ENCODE results near the gene DUSP22.

DUSP22 gene

DNA sequence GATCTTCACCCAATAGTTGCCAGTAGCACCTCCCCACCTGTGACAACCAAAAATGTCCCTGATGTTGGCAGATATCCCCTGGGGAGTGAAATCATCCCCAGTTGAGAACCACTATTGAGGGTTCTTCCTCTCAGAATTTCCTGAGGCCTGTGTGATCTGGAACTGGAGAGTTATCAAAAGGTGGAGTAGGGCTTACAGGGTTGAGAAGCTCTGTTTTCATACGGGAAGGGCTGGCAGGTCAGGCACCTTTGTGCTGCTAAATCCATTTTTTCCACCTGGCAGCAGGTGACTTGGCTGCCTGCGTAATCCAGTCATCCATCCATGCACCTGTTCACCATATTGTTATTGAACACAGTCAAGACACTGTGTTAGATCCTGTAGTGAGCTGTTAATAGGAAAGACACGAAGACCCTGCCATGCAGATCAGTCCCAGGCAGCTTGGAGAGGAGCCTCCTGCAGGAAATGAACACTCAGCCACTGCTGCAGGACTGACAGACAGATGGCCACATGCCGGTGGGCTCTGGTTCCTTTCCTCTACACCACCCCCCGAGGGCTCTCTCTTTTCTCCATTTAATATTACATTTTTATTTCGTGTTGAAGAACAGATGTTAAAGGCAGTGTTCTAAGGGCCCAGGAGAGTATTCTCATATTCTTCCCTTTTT, 5.4 kb downstream of the DUSP22 start:
- ATAC-seq, result no peak

GRCh38 chr6:298233-299103, 6.2 kb downstream of the DUSP22 start:
- no peak for ATAC-seq

GRCh38 chr6:299104-299980, 7.1 kb downstream of the DUSP22 start:
- ATAC-seq, result no peak

DNA sequence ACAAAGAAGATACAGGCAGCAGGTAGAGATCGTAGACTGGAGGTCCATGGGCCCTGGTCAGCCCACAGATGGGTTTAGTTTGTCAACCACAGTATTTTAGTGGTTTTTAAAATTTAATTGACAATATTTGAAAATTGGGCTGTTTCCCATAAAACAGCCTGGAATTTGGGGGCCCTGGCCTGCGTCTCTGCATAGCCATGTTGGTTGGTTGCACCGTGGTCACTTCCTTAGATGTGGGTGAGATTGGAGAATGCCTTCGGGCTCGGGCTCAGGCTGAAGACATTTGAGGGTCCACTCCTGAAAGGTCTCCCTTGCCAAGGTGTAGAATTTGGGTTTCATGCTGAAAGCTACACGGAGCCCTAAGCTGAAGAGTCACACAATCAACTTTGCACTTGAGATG, 7.7 kb downstream of the DUSP22 start:
- ATAC-seq, result no peak

DNA sequence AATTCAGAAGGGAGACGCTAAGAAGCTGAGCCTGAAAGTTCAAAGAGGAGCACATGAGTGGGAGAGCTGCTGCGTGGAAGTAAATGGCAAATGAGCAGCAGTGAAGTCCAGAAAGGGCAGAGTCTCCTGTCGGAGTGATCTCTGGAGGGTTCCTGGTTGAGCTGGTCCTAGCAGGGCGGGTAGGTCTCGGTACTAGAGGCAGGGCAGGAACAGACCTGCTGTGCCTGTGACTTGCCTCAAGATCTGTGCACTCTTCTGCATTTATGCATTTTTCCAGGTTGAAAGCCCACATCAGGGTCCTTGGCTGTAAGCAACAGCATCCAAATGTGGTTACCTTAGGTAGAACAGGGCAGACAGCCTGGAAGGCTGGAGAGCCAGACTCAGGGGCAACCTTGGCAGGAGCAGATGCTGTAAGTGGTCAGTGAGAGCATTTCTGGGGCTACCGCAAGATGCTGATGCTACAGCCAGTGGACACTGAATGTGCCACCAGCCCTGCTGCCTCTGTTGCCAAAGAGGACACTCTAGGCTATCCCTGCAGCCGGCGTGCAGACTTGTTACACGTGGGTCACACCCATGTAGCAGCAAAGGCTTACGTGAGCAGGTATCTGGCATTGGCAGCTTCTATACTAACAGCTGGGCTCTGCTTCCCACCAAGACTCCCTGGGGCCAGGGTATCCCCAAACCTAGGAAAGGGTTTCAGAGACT, 8.4 kb downstream of the DUSP22 start:
- no peak for ATAC-seq

GRCh38 chr6:301526-301925, 9.2 kb downstream of the DUSP22 start:
- ATAC-seq, result no peak

GRCh38 chr6:301929-302705, 9.8 kb downstream of the DUSP22 start:
- no peak for ATAC-seq

GRCh38 chr6:302760-303159, 10.5 kb downstream of the DUSP22 start:
- ATAC-seq, result no peak

GRCh38 chr6:303263-303662, 11.0 kb downstream of the DUSP22 start:
- no peak for ATAC-seq

- ATAC-seq, result no peak
Observed at GRCh38 chr6:303948-304558, 11.8 kb downstream of the DUSP22 start.

GRCh38 chr6:304833-305370, 12.6 kb downstream of the DUSP22 start:
- ATAC-seq, result no peak

DNA sequence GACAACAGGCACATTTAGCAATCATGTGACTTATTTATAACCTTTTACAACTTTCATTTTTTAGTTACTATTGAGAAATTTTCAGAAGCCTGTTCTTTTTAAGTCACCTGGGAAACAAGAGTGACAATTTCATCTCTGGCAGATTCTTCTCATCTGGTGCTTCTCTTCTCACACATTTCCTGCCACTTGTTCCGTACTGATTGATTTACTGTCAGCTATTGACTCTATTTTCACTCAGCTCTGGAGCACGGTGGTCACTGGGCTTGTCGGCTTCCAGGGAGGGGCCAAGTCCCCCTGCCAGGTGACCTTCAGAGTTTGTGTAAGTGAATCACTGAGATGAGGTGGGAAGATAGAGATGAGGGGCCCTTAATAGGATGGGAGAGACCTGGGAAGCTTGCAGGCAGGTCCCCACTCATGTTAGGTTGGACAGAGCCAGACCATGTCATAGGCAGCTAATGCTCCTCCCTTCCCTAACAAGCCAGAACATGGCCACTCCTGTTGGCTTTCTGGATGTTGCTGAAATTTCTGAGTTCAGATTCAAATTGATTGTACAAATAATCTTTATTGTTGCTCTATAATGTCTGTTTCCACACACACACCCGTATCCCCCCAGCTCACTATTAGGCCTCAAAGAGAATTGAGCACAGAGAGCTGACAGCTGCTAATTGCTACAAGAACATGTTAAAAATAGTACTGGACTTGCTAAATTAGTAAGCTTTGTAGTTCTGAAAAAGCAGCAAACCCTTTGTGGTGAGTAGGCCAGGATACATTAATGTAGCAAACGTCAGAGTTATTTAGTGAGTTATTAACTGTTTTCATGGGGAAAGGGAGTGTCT, 13.3 kb downstream of the DUSP22 start:
- ATAC-seq, result peak; percentile 58 to 64

DNA sequence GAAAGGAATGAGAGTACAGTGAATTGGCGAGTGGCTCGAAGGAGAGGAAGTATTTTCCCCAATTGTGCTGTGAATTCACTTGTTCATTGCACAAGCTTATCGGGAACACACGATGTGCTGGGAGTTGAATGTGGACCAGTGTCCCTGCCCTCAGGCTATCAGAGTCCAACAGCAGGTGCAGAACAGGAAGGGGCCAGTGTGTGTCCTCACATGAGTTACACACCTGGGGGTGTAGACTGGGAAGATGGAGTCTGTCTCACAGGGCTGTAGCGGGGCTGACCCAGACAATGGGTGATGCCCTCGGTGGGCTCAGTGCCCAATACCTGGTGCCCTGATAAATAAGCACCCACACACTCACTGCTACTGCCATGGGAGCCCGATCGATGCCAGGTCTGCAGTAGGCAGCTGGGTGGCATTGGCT, 14.4 kb downstream of the DUSP22 start:
- ATAC-seq, result no peak

DNA sequence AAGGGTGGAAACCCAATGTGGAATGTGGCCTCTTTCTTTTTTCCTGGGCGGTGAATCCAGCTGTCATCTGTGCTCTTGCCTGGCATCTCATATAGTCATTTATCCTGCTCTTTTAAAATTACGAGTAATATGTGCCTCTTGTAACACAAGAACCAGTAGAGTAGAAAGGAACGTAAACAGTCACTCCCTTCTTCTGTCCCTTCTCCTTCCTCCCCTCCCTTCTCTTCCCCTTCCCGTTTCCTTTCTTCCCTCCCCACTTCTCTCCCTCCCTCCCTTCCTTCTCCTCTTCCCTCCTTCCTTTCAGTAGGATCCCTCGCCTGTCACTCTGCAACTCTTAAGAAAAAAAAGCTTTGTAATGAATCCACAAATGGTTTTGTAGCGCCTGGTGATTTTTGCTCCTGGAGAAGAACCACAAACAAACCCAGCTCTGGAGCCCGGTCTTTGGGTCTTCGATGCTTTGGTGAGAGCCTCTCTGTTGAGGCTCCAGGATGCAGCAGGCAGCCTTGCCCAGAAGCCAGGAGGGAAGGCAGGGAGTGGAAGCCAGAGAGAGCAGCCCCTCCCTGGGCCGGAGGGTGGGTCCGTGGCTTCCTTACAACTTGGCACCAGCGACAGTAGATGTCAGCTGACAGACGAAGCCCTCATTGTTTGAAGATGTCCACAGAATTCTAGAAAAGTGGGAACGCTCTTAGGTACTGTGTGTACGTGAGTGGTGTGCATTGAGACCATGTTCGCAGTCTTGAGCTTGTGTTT, 15.0 kb downstream of the DUSP22 start:
- ATAC-seq, result no peak

GRCh38 chr6:307874-308273, 15.6 kb downstream of the DUSP22 start:
- no peak for ATAC-seq

GRCh38 chr6:308307-308706, 16.0 kb downstream of the DUSP22 start:
- no peak for ATAC-seq

DNA sequence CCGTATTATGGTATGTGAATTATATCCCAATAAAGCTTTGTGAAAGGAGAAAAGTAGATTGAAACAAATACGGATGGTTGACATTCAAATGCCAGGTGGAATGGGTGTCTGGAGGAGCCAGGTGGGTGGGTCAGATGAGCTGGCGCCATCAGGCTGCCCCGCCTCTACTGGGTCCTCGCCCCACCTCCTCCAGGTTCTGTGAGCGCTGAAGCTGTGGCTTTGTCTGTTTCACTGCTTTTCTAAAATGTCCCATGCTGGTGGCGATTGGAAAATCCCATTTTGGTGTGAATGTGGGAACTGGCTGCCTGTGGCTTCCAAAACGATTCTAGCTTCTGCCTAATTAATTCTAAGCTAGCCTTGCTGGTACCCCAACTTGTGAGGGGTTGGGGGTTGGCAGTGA, 16.5 kb downstream of the DUSP22 start:
- no peak for ATAC-seq

DNA sequence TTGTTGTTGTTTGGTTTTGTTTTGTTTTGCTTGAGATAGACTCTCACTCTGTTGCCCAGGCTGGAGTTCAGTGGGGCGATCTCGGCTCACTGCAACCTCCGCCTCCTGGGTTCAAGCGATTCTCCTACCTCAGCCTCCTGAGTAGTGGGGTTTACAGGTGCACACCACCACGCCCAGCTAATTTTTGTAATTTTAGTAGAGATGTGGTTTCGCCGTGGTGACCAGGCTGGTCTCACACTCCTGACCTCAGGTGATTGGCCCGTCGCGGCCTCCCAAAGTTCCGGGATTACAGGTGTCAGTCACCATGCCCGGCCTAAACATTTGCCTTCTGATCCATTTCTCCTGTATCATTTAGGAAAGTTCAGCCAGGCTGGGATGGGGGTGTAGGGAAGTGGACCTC, 17.7 kb downstream of the DUSP22 start:
- no peak for ATAC-seq

- no peak for ATAC-seq
Observed at GRCh38 chr6:310671-311070, 18.4 kb downstream of the DUSP22 start.

Data from activated CD4-positive, CD25-positive, alpha-beta regulatory T cell treated with anti-CD3 and anti-CD28 coated beads, Interleukin-2, amount 50 U/mL, for 24 hours (primary cell).